ENCODE results near the gene MAPK13. TPM values are rescaled to one million over a fixed set of nuclear protein-coding genes. Genes with fewer than 3 reads are reported as not detected.
A peak's percentile ranks its signal among the peaks of the same experiment; 100 is the strongest.

MAPK13 gene
- total RNA-seq, 1 experiment from 2014 or later, result 47.3 TPM

GRCh38 chr6:36154286-36154685, 24.0 kb downstream of the MAPK13 start:
- H3K27ac ChIP-seq (ENCODE audit: low read depth, low read length), result no peak overlapping the region
- H3K4me2 ChIP-seq (ENCODE audit: low read length), result no peak overlapping the region
- intact Hi-C loops (cut with micrococcal nuclease), result no loop called here
- no peak for DNase-seq (ENCODE audit: low read depth, low spot score)
- no peak overlapping the region for H2AFZ ChIP-seq (ENCODE audit: low read depth, low read length, poor library complexity, severe bottlenecking)
- TF ChIP-seq ATF3 (IDR thresholded peaks at IDR 0.05) (no peak), SP1 (IDR thresholded peaks at IDR 0.05; ENCODE audit: low read depth) (peak; percentile 23; the same call in 1 of the 2 replicates), SIN3A (IDR thresholded peaks at IDR 0.05; ENCODE audit: low read depth) (no peak)
- no TSS peak for BruUV-seq (replicated peaks)
- RAD21 ChIA-PET (ENCODE audit: low non-redundant PET in 1 of 2, low total read pairs in 2 of 2, uncharacterized antibody in 2 of 2, unreplicated experiment in 2 of 2), result no interaction called here
- H3K9me3 ChIP-seq (ENCODE audit: control insufficient read depth in 1 of 2, insufficient read depth in 1 of 2, low read depth in 1 of 2, low read length in 2 of 2), result peaks cover 0 to 8% of the 10 kb centered on the region in 2 experiments; a peak in 2 of 4 replicates
- no peaks in the 10 kb centered on the region for H3K27me3 ChIP-seq (ENCODE audit: insufficient read depth, low read length)
- CTCF ChIA-PET, result no interaction called here
- H3K9me2 ChIP-seq (ENCODE audit: insufficient read depth), result no peaks in the 10 kb centered on the region
- H4K20me1 ChIP-seq (ENCODE audit: insufficient read depth), result no peaks in the 10 kb centered on the region
- no peaks in the 10 kb centered on the region for H3K79me2 ChIP-seq (ENCODE audit: insufficient read depth, low read length)
- no peak overlapping the region for H3K9ac ChIP-seq (ENCODE audit: low read length)
- 0 out of 4 replicates have a peak, but pooled peaks cover 0 to 2% of the 10 kb centered on the region in 2 experiments for H3K4me1 ChIP-seq (ENCODE audit: control insufficient read depth in 1 of 2, insufficient read depth in 2 of 2, low read length in 2 of 2)
- H3K4me3 ChIP-seq (replicated peaks in 1 of 2; ENCODE audit: low read depth in 1 of 2, low read length in 2 of 2), result no peak overlapping the region
- POLR2A ChIA-PET, result no interaction called here
- H3K36me3 ChIP-seq (ENCODE audit: control insufficient read depth in 1 of 2, insufficient read depth in 2 of 2, low read length in 2 of 2), result no peaks in the 10 kb centered on the region
- no peak for ATAC-seq

DNA sequence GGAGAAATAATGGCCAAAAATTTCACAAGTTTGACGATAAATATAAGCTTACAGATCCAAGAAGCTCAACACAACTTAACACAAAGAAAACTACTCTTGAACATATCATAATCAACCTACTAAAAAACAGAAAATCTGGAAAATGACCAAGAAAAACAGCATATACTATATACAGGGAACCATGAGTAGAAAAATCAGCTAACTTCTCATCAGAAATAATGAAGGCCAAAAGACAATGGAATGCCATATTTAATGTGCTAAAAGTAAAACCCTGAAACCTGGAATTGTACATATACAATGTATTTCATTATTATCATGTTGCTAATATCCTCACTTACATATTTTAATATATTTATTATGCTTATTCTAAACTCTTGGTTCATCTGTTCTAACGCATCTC, 25.3 kb downstream of the MAPK13 start:
- no peak overlapping the region for H3K9ac ChIP-seq (ENCODE audit: low read length)
- no peaks in the 10 kb centered on the region for H4K20me1 ChIP-seq (ENCODE audit: insufficient read depth)

More for the DNA sequence above, 25.3 kb downstream of the MAPK13 start:
- CTCF ChIA-PET, result no interaction called here
- no peak for TF ChIP-seq EZH2 (IDR thresholded peaks at IDR 0.05)
- no peak for TF ChIP-seq ZBTB33 (IDR thresholded peaks at IDR 0.05; ENCODE audit: extremely low read depth, insufficient replicate concordance, low read length)
- no peak for TF ChIP-seq CEBPB (IDR thresholded peaks at IDR 0.05; ENCODE audit: low read depth)
- no peak for TF ChIP-seq REST (IDR thresholded peaks at IDR 0.05; ENCODE audit: low read depth)
- TF ChIP-seq MAX (IDR thresholded peaks at IDR 0.05), result no peak
- POLR2A ChIA-PET, result no interaction called here
- DNase-seq (ENCODE audit: low read depth, low spot score), result no peak
- Histone ChIP-seq H3K79me2 (ENCODE audit: insufficient read depth, low read length) (no peaks in the 10 kb centered on the region), H3K27me3 (ENCODE audit: insufficient read depth, low read length) (no peaks in the 10 kb centered on the region), H3K9me2 (ENCODE audit: insufficient read depth) (no peaks in the 10 kb centered on the region), H3K27ac (ENCODE audit: low read depth, low read length) (no peak overlapping the region), H3K4me1 (ENCODE audit: control insufficient read depth in 1 of 2, insufficient read depth in 2 of 2, low read length in 2 of 2) (0 out of 4 replicates have a peak, but pooled peaks cover 0 to 2% of the 10 kb centered on the region in 2 experiments), H3K9me3 (ENCODE audit: control insufficient read depth in 1 of 2, insufficient read depth in 1 of 2, low read depth in 1 of 2, low read length in 2 of 2) (peaks cover 0 to 8% of the 10 kb centered on the region in 2 experiments; a peak in 3 of 4 replicates), H2AFZ (ENCODE audit: low read depth, low read length, poor library complexity, severe bottlenecking) (no peak overlapping the region), H3K36me3 (ENCODE audit: control insufficient read depth in 1 of 2, insufficient read depth in 2 of 2, low read length in 2 of 2) (no peaks in the 10 kb centered on the region), H3K4me3 (replicated peaks in 1 of 2; ENCODE audit: low read depth in 1 of 2, low read length in 2 of 2) (no peak overlapping the region), H3K4me2 (ENCODE audit: low read length) (no peak overlapping the region)
- BruUV-seq (replicated peaks), result no TSS peak
- intact Hi-C loops (cut with micrococcal nuclease), result no loop called here
- no peak for ATAC-seq
- RAD21 ChIA-PET (ENCODE audit: low non-redundant PET in 1 of 2, low total read pairs in 2 of 2, uncharacterized antibody in 2 of 2, unreplicated experiment in 2 of 2), result no interaction called here

Data from HCT116 (cell line).